NCI-H128 (cell line): ENCODE results near the gene TMC1.

Source experiments
- DNase-seq: peaks from one replicate; lab custom pipeline; 2025; ENCODE audit not compliant: unreplicated experiment; lab: John Stamatoyannopoulos, UW

TMC1 gene

GRCh38 chr9:72600671-72601070, 79.3 kb downstream of the TMC1 start:
- DNase-seq: no peak

GRCh38 chr9:72601615-72602014, 80.2 kb downstream of the TMC1 start:
- no peak for DNase-seq

- DNase-seq: no peak
Observed at GRCh38 chr9:72612449-72612848, 91.0 kb downstream of the TMC1 start.

GRCh38 chr9:72614067-72614466, 92.7 kb downstream of the TMC1 start:
- DNase-seq: no peak

- no peak for DNase-seq
Observed at GRCh38 chr9:72615931-72616330, 94.5 kb downstream of the TMC1 start.

- DNase-seq: no peak
Observed at GRCh38 chr9:72618811-72619210, 97.4 kb downstream of the TMC1 start.

GRCh38 chr9:72622186-72622585, 100.8 kb downstream of the TMC1 start:
- DNase-seq: no peak

GRCh38 chr9:72623156-72623555, 101.7 kb downstream of the TMC1 start:
- no peak for DNase-seq

- DNase-seq: no peak
Observed at GRCh38 chr9:72627147-72627546, 105.7 kb downstream of the TMC1 start.

- no peak for DNase-seq
Observed at GRCh38 chr9:72627956-72628540, 106.6 kb downstream of the TMC1 start.

- no peak for DNase-seq
Observed at GRCh38 chr9:72633966-72634365, 112.6 kb downstream of the TMC1 start.

GRCh38 chr9:72635197-72635596, 113.8 kb downstream of the TMC1 start:
- DNase-seq: no peak

- DNase-seq: no peak
Observed at GRCh38 chr9:72636621-72637020, 115.2 kb downstream of the TMC1 start.

GRCh38 chr9:72643651-72644050, 122.2 kb downstream of the TMC1 start:
- DNase-seq: no peak

- no peak for DNase-seq
Observed at GRCh38 chr9:72646061-72646460, 124.7 kb downstream of the TMC1 start.

GRCh38 chr9:72648324-72649126, 127.1 kb downstream of the TMC1 start:
- DNase-seq: no peak

GRCh38 chr9:72649127-72649442, 127.7 kb downstream of the TMC1 start:
- no peak for DNase-seq

GRCh38 chr9:72650206-72650605, 128.8 kb downstream of the TMC1 start:
- no peak for DNase-seq

GRCh38 chr9:72656021-72656420, 134.6 kb downstream of the TMC1 start:
- no peak for DNase-seq

GRCh38 chr9:72657023-72657422, 135.6 kb downstream of the TMC1 start:
- no peak for DNase-seq

- no peak for DNase-seq
Observed at GRCh38 chr9:72658703-72659102, 137.3 kb downstream of the TMC1 start.

- DNase-seq: no peak
Observed at GRCh38 chr9:72661401-72662135, 140.2 kb downstream of the TMC1 start.
